KMS-11 (cell line): ENCODE results near the gene CHL1.

Experiments
- H2AFZ ChIP-seq: fragments of 200-600 bp; sonication (generic); 2 replicates; pipeline ENCODE4 v1.6.1; 2016; ENCODE audit warnings: antibody characterized with exemption, mixed run types, low read depth
- H3K27ac ChIP-seq: fragments of 200-600 bp; sonication (generic); 2 replicates; pipeline ENCODE4 v1.6.1; 2016; ENCODE audit warnings: mild to moderate bottlenecking, mixed run types
- H3K27me3 ChIP-seq: fragments of 200-600 bp; sonication (generic); 2 replicates; pipeline ENCODE4 v1.6.1; 2017; ENCODE audit warnings: mild to moderate bottlenecking, low read depth, mixed run types, moderate library complexity; ENCODE audit not compliant: insufficient read depth
- H3K36me3 ChIP-seq: fragments of 200-600 bp; sonication (generic); 2 replicates; pipeline ENCODE4 v1.6.1; 2017; ENCODE audit warnings: mild to moderate bottlenecking, mixed run types; ENCODE audit not compliant: insufficient read depth
- H3K4me1 ChIP-seq: fragments of 200-600 bp; sonication (generic); 2 replicates; pipeline ENCODE4 v1.6.1; 2016; ENCODE audit warnings: mild to moderate bottlenecking, low read depth, mixed run types; ENCODE audit not compliant: poor library complexity, severe bottlenecking
- H3K4me2 ChIP-seq: fragments of 200-600 bp; sonication (generic); 2 replicates; pipeline ENCODE4 v1.7.0; 2016; ENCODE audit warnings: mild to moderate bottlenecking, mixed run types
- H3K4me3 ChIP-seq: fragments of 200-600 bp; sonication (generic); IDR thresholded peaks from 2 replicates; pipeline ENCODE4 v1.6.1; 2017; ENCODE audit warnings: low read depth, low read length, mixed read lengths; ENCODE audit not compliant: insufficient read depth
- H3K79me2 ChIP-seq: fragments of 200-600 bp; sonication (generic); 2 replicates; pipeline ENCODE4 v1.6.1; 2016; ENCODE audit warnings: low read depth, mixed run types; ENCODE audit not compliant: insufficient read depth
- H3K9ac ChIP-seq: fragments of 200-600 bp; sonication (generic); 2 replicates; pipeline ENCODE4 v1.6.1; 2016; ENCODE audit warnings: mild to moderate bottlenecking, mixed run types
- H4K20me1 ChIP-seq: fragments of 200-600 bp; sonication (generic); 2 replicates; pipeline ENCODE4 v1.6.1; 2016; ENCODE audit warnings: mild to moderate bottlenecking, mixed run types; ENCODE audit not compliant: insufficient read depth
- TF ChIP-seq, protein P1 (sequence below): fragments of 200-600 bp; sonication (generic); conservative IDR thresholded peaks from 2 replicates; pipeline ENCODE4 v1.6.1; 2017; ENCODE audit warnings: low read depth, mild to moderate bottlenecking, antibody characterized with exemption, low read length, moderate library complexity, mixed read lengths

The CHL1 gene

DNA sequence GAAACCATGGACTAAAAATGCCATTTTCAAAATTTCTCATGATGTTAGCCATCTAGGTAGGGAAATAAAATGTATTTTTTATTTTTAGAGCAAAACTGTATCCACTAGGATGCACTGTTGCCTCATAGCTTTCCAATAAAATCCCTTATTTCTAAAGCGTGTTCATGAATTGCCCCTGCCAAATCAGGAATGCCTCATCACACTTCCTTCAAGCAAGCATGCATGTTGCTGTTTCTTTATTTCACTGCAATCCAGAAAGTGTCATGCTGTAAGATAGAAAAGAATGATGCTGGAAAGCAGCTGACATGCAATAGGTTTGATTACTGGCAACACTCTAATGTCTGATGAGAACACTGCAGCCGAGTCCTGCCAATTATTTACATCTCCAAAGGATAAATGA is 239.5 kb downstream of the CHL1 start:
- H3K4me1 ChIP-seq, result no peaks in the 10 kb centered on the region
- no peaks in the 10 kb centered on the region for H3K36me3 ChIP-seq
- TF ChIP-seq, protein P1, sequence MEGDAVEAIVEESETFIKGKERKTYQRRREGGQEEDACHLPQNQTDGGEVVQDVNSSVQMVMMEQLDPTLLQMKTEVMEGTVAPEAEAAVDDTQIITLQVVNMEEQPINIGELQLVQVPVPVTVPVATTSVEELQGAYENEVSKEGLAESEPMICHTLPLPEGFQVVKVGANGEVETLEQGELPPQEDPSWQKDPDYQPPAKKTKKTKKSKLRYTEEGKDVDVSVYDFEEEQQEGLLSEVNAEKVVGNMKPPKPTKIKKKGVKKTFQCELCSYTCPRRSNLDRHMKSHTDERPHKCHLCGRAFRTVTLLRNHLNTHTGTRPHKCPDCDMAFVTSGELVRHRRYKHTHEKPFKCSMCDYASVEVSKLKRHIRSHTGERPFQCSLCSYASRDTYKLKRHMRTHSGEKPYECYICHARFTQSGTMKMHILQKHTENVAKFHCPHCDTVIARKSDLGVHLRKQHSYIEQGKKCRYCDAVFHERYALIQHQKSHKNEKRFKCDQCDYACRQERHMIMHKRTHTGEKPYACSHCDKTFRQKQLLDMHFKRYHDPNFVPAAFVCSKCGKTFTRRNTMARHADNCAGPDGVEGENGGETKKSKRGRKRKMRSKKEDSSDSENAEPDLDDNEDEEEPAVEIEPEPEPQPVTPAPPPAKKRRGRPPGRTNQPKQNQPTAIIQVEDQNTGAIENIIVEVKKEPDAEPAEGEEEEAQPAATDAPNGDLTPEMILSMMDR, result no peak
- no peak overlapping the region for H3K27ac ChIP-seq
- no peak overlapping the region for H2AFZ ChIP-seq
- H3K9ac ChIP-seq, result no peak overlapping the region
- no peak overlapping the region for H3K4me3 ChIP-seq
- H4K20me1 ChIP-seq, result no peaks in the 10 kb centered on the region
- no peaks in the 10 kb centered on the region for H3K79me2 ChIP-seq
- H3K27me3 ChIP-seq, result no peaks in the 10 kb centered on the region
- no peak overlapping the region for H3K4me2 ChIP-seq

DNA sequence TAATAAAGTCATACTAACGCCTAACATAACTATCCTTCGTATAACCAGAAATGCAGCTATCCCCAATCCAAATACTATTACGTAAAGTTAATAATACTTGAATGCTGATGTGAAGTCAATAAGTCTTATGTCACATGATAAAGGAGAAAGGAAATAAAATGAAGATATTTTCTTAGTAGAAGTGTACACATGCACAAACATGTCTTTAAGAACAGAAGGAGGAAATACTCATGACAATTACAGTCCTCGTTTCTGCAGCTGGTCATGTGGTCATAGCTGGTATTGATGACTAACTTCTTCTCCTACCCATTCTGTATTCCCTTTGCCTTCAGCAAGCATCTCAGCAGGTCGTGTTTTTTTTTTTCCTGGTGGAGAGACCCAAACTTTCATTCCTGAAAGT is 244.3 kb downstream of the CHL1 start:
- no peak overlapping the region for H3K4me3 ChIP-seq
- no peaks in the 10 kb centered on the region for H3K4me1 ChIP-seq
- no peak overlapping the region for H3K9ac ChIP-seq
- no peak overlapping the region for H3K4me2 ChIP-seq
- H3K79me2 ChIP-seq, result no peaks in the 10 kb centered on the region
- TF ChIP-seq, protein P1, result no peak
- no peak overlapping the region for H3K27ac ChIP-seq
- H3K36me3 ChIP-seq, result no peaks in the 10 kb centered on the region
- no peaks in the 10 kb centered on the region for H3K27me3 ChIP-seq
- H2AFZ ChIP-seq, result no peak overlapping the region
- H4K20me1 ChIP-seq, result no peaks in the 10 kb centered on the region

DNA sequence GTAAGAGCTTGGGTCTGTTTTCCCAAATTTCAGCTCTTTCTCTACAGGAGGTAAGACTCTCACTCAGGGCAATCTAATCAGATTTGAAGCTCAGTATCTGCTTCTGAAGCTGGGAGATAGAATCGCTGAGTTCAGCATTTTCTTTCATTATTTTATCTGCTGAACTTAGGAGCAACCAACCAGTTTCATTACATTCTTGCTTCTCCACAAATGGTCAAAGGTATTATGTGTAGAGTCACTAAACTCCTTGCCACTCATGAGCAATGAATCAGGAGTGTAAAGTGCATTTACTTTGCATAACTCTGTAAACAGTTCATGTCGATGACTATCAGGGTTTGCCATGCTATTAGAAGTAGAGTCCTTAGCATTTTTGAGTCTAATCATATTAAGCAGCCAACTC is 249.4 kb downstream of the CHL1 start:
- Histone ChIP-seq H3K36me3 (no peaks in the 10 kb centered on the region), H3K27me3 (no peaks in the 10 kb centered on the region), H4K20me1 (no peaks in the 10 kb centered on the region), H3K4me3 (no peak overlapping the region), H2AFZ (no peak overlapping the region), H3K4me1 (no peaks in the 10 kb centered on the region), H3K9ac (no peak overlapping the region), H3K27ac (no peak overlapping the region), H3K4me2 (no peak overlapping the region), H3K79me2 (no peaks in the 10 kb centered on the region)
- TF ChIP-seq, protein P1, result no peak

DNA sequence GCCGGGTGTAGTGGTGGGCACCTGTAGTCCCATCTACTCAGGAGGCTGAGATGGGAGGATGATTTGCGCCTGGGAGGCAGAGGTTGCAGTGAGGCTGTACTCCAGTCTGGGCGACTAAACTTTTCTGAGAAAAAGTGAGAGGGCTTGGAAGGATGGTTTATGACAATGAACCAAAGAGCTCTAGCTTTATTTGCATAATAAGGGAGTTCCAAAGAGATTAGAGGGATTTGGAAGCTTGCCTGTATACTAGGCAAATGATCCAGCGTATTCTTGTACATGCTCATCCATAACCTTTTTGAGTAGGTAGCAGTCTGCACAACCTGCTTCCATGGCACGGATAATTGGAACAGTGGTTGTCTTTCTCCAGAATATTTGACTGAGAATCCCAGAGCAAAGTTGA is 251.1 kb downstream of the CHL1 start:
- Histone ChIP-seq H3K4me2 (no peak overlapping the region), H3K4me3 (no peak overlapping the region), H3K4me1 (no peaks in the 10 kb centered on the region), H3K27ac (no peak overlapping the region), H3K79me2 (no peaks in the 10 kb centered on the region), H3K9ac (no peak overlapping the region), H3K27me3 (no peaks in the 10 kb centered on the region), H3K36me3 (no peaks in the 10 kb centered on the region), H4K20me1 (no peaks in the 10 kb centered on the region), H2AFZ (no peak overlapping the region)
- TF ChIP-seq, protein P1, result no peak

DNA sequence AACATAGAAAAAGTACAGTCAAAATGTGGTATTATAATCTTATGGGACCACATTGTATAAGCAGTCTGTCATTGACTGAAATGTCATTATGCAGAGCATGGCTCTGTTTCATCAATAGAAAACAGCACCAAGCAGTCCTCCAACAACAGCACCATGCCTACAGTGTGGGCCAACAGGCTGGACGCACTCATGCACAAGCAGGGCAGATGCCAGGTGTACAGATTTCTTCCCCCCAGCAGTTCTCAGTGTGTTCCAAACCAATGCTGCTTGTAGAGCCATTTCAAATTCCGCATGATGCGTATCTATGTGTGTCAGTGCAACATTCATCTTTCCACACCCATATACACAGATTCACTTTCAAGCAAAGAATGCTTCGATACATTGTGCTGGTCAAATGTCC is 253.1 kb downstream of the CHL1 start:
- Histone ChIP-seq H3K4me1 (no peaks in the 10 kb centered on the region), H3K27me3 (no peaks in the 10 kb centered on the region), H3K4me3 (no peak overlapping the region), H3K36me3 (no peaks in the 10 kb centered on the region), H4K20me1 (no peaks in the 10 kb centered on the region), H3K4me2 (no peak overlapping the region), H3K27ac (no peak overlapping the region), H3K79me2 (no peaks in the 10 kb centered on the region), H2AFZ (no peak overlapping the region), H3K9ac (no peak overlapping the region)
- TF ChIP-seq, protein P1, result no peak
